C4-2B (cell line): Measurements from ENCODE around the gene TMCC1.
A peak's percentile ranks its signal among the peaks of the same experiment; 100 is the strongest.

ENCODE experiments used
- CTCF ChIP-seq: fragments of 450-650 bp; conservative IDR thresholded peaks from 2 replicates; pipeline ENCODE4 v1.5.1; 2017; ENCODE audit warnings: mild to moderate bottlenecking
- ZFX ChIP-seq: fragments of 450-650 bp; IDR thresholded peaks from 2 replicates; pipeline ENCODE4 v1.6.1; 2017

GRCh38 chr3:129650256-129650872 lies 243.1 kb downstream of the TMCC1 start:
- TF ChIP-seq CTCF (peak; percentile 91), ZFX (no peak)
